Tibial artery (tissue), 4 donors: ENCODE data around the gene PCBP3.
"Not testable (repeated sequence)": the region's sequence is repeated elsewhere in the genome, so short reads cannot be mapped to it uniquely, and the experiment has no call there.

Experiments used
- DNase-seq, 2 donors: peaks; one replicate each; pipeline ENCODE4 v3.0.0-alpha.2; 2019
- H3K27ac ChIP-seq, 2 donors: fragments of 200-600 bp; sonication (generic) in 1 of 2; 1 replicate in 1 of 2; 2 replicates in 1 of 2; pipeline ENCODE4 v1.5.1; 2018 to 2019; ENCODE audit warnings: mild to moderate bottlenecking in 1 of 2
- H3K27me3 ChIP-seq, 2 donors: fragments of 200-600 bp; sonication (generic) in 1 of 2; one replicate each; pipeline versions ENCODE4 v1.5.1 to v1.6.0; 2016 to 2019
- H3K36me3 ChIP-seq, 3 donors: fragments of 200-600 bp; sonication (generic) in 2 of 3; one replicate each; pipeline ENCODE4 v1.5.1; 2016 to 2019; ENCODE audit warnings: mild to moderate bottlenecking in 2 of 3
- H3K4me1 ChIP-seq, 4 donors: fragments of 200-600 bp; sonication (generic) in 2 of 4; 1 replicate in 3 of 4; 2 replicates in 1 of 4; pipeline ENCODE4 v1.5.1; 2016 to 2019
- H3K4me3 ChIP-seq, 2 donors: fragments of 200-600 bp; sonication (generic) in 1 of 2; 1 replicate in 1 of 2; 2 replicates in 1 of 2; pipeline ENCODE4 v1.5.1; 2018 to 2019; ENCODE audit warnings: mild to moderate bottlenecking in 2 of 2
- H3K9me3 ChIP-seq, 3 donors: fragments of 200-600 bp; sonication (generic) in 1 of 3; one replicate each; pipeline ENCODE4 v1.5.1; 2016 to 2019
- intact Hi-C: fragments of 100-400 bp; cut with DNase I; formaldehyde crosslinking; loops from one replicate; pipeline ENCODE4 v1.15.0; 2023; ENCODE audit warnings: low total_unique reads
- TF ChIP-seq, protein P1 (sequence below), 2 experiments: fragments of 200-600 bp in 1 of 2; fragments of 450-650 bp in 1 of 2; IDR thresholded peaks; one replicate each; pipeline ENCODE4 v1.5.1; 2017 to 2019; ENCODE audit warnings: antibody characterized with exemption in 2 of 2, mild to moderate bottlenecking in 1 of 2, moderate library complexity in 1 of 2

The PCBP3 gene

DNA sequence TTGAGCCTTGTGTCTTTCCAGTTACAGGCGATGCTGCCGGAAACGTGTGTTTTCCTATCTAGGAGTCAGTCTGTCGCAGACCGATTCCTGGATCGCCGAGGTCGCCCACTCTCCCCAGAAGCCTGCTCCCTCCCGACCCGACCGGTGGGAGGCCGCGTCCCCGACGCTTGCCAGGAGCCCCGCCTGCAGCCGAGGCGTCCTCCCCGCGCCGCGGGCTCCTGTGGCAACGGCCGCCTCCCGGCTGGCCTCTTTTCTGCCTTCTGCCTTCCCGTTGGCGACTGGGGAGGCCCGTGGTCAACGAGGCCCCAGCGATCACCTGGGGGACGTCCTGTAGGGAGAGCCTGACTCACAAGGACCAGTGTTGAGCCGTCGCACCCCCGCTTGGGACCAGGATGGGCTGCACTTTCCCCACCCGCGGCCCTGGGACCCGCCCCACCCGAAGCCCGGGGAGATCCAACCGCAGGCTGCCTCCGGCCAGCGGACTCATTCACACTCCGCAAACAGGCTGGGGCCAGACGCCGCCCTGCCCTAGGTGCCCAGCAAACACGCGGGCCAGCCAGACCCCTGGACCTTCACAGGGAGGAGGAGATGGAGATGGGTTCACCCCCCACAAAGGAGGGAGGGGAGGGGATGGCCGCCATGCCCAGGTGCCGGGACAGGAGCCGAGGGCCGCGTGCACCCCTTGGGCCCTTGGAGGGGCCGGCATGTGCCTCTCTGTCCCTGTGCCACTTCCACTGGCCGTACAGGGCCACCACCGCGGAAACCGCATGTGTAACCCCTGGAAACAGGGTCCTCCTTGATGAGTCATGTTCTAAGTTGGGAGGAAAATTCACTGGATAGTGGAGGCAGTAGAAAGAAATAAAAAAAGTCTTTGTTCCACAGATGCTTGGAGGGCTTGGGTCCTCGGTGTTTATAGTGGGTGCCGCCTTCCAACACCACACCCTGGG, 330.8 kb downstream of the PCBP3 start:
- Histone ChIP-seq H3K27ac (peak overlapping the region; percentile 93 to 95), H3K9me3 (no peaks in the 10 kb centered on the region), H3K4me3 (peak overlapping the region; percentile 48 to 59), H3K27me3 (no peaks in the 10 kb centered on the region), H3K4me1 (peaks cover 8 to 73% (median 62%) of the 10 kb centered on the region in 4 donors), H3K36me3 (no peaks in the 10 kb centered on the region)
- DNase-seq = peak; percentile 69 to 87
- intact Hi-C loops = loop anchor here (5.0 kb wide), 1 partner anchor 253 kb away; the partner anchor contains the start of gene LSS
- TF ChIP-seq, protein P1, sequence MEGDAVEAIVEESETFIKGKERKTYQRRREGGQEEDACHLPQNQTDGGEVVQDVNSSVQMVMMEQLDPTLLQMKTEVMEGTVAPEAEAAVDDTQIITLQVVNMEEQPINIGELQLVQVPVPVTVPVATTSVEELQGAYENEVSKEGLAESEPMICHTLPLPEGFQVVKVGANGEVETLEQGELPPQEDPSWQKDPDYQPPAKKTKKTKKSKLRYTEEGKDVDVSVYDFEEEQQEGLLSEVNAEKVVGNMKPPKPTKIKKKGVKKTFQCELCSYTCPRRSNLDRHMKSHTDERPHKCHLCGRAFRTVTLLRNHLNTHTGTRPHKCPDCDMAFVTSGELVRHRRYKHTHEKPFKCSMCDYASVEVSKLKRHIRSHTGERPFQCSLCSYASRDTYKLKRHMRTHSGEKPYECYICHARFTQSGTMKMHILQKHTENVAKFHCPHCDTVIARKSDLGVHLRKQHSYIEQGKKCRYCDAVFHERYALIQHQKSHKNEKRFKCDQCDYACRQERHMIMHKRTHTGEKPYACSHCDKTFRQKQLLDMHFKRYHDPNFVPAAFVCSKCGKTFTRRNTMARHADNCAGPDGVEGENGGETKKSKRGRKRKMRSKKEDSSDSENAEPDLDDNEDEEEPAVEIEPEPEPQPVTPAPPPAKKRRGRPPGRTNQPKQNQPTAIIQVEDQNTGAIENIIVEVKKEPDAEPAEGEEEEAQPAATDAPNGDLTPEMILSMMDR (IDR thresholded peaks at IDR 0.05) = no peak

DNA sequence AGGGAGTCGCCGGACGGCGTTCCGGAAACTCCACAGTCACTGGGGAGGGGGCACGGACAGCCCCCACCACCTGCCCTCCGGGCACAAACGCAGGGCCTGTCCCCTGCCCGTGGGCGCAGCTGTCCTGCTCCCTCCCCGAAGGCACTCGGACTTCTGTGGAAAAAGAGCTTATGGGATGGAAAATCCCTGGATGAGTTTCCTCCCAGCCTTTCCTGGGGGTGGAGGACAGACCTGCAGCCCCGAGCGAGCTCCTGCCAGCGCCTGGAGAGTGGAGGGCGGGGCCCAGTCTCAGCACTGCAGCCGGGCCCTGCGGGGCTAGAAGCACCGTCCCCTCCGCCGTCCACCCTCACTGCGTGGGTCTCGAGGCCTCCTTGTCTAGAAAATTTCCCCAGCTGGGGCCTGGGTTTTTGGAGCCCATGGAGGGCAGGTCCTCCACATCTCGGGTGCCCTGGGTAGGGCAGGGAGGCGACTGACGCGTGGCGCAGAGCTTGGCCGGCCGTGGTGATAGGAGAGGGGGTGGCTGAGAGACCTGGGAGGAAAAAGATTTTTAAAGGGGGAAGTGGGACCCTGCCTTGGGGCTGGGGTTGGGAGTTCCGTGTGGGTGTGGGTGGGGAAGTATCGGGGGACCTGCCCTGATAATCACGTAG, 331.6 kb downstream of the PCBP3 start:
- Histone ChIP-seq H3K9me3 (no peaks in the 10 kb centered on the region), H3K27ac (peak overlapping the region; percentile 93 to 95), H3K27me3 (no peaks in the 10 kb centered on the region), H3K4me1 (peaks cover 8 to 75% (median 62%) of the 10 kb centered on the region in 4 donors), H3K36me3 (no peaks in the 10 kb centered on the region), H3K4me3 (peak overlapping the region; percentile 48 to 59)
- peak; percentile 67 to 85 for DNase-seq
- intact Hi-C loops = no loop called here
- TF ChIP-seq, protein P1 (IDR thresholded peaks at IDR 0.05) = no peak

DNA sequence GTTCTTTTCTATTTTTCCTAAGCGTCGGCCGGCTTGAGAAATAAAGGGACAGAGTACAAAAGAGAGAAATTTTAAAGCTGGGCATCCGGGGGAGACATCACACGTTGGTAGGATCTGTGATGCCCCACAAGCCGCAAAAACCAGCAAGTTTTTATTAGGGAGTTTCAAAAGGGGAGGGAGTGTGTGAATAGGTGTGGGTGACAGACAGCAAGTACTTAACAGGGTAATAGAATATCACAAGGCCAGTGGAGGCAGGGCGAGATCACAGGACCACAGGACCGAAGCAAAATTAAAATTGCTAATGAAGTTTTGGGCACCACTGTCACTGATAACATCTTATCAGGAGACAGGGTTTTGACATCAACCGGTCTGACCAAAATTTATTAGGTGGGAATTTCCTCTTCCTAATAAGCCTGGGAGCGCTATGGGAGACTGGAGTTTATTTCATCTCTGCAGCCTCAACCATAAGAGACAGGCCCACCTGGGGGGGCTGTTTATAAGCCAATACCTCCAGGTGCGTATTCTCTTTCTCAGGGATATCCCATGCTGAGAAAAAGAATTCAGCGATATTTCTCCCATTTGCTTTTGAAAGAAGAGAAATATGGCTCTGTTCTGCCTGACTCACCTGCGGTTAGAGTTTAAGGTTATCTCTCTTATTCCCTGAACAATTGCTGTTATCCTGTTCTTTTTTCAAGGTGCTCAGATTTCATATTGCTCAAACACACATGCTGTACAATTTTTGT, 332.3 kb downstream of the PCBP3 start:
- Histone ChIP-seq H3K4me1 (peaks cover 8 to 76% (median 58%) of the 10 kb centered on the region in 4 donors), H3K27ac (peak overlapping the region; percentile 93 to 95)
- H3K27me3 ChIP-seq, H3K4me3 ChIP-seq, H3K36me3 ChIP-seq, H3K9me3 ChIP-seq, DNase-seq, intact Hi-C loops: not testable (repeated sequence)

DNA sequence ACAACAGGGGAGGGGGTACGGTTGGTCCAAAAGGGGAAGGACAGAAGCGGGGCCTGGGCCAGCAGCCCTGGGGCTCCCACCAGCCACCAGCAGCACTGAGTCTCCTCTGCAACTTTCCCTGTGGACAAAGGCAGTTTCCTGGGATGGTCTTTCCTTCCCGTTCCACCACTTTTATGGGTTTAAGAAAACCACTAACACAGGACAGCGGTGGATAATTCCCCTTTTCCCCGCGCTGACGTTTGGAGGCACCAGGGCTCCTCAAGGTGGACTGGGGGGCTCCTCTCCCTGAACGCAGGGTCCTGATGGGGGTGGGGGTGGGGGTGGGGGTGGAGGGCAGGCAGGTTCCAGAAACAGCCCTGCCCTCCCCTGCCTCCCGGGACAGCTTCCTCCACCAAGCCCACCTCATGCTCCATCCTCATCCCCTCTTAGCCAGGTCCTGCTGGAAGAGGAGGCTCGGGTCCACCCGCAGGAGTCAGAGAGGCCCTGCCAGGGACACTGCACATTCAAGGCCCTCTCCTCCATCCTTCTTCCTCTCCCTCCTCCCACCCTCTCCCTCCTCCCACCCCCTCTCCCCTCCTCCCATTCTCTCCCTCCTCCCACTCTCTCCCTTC, 333.3 kb downstream of the PCBP3 start:
- no peaks in the 10 kb centered on the region for H3K27me3 ChIP-seq
- H3K9me3 ChIP-seq = no peaks in the 10 kb centered on the region
- H3K4me1 ChIP-seq = peaks cover 8 to 70% (median 50%) of the 10 kb centered on the region in 4 donors
- intact Hi-C loops = no loop called here
- peak overlapping the region; percentile 65 to 91 for H3K27ac ChIP-seq
- no peaks in the 10 kb centered on the region for H3K36me3 ChIP-seq
- TF ChIP-seq, protein P1 (IDR thresholded peaks at IDR 0.05) = no peak
- H3K4me3 ChIP-seq = no peak overlapping the region
- DNase-seq = no peak

DNA sequence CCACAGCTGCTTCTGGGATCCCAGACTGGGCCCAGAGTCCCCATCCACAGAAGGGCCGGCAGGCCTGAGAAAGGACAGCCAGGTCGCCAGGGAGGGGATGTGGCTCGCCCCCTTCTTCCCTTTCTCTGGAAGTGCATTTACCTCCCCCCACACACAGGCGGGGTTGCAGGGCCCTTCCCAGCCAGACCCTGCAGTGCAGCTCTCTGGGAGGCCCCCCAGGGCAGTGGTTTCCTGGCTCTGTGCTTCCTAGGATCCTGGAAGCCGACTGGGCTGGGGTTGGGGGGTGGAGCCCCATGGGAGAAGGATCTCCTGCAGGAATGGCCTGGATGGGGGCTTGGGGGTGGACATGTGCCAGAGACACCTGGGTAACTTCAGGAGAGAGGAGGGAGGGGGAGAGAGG, 333.9 kb downstream of the PCBP3 start:
- Histone ChIP-seq H3K4me3 (no peak overlapping the region), H3K27ac (peak overlapping the region; percentile 65 to 91), H3K4me1 (peaks cover 8 to 64% (median 45%) of the 10 kb centered on the region in 4 donors), H3K36me3 (no peaks in the 10 kb centered on the region), H3K27me3 (no peaks in the 10 kb centered on the region), H3K9me3 (no peaks in the 10 kb centered on the region)
- intact Hi-C loops = no loop called here
- TF ChIP-seq, protein P1 (IDR thresholded peaks at IDR 0.05) = no peak
- DNase-seq = peak; percentile 29 to 67
